ENCODE measurements around the gene METTL24. TPM values are rescaled to one million over a fixed set of nuclear protein-coding genes. Genes with fewer than 3 reads are reported as not detected.

METTL24 gene
- total and polyA plus RNA-seq, 2 of the 8 experiments (the other 6 are each of a cell fraction or from before 2014, with no cell fraction given) = 0.30 to 0.39 TPM

DNA sequence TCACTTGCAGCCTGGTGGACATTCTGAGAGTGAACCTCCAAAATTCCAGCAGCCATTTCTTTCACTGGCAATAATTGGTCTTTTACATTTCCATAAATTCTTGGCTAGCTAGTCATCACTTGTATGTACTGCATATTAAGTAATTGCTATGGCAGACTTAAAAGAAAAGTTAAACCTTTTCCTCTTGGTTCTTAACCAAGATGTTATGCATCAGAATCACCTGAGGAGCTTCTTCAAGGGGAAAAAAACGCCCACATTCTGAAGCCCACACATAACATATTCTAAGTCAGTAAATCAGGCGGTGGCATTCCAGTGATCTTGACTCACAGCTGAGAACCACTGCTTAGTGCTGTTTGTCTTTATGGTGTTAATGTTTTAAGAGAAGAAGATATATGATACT, 140.9 kb downstream of the METTL24 start (continued):
- TF ChIP-seq POU5F1 (IDR thresholded peaks at IDR 0.05; ENCODE audit: low read depth, low read length) (no peak), EP300 (IDR thresholded peaks at IDR 0.05; ENCODE audit: borderline replicate concordance in 1 of 2, low read depth in 2 of 2, low read length in 2 of 2) (no peak)
